ENCODE data around the gene COL6A6.

COL6A6 gene

GRCh38 chr3:130516645-130517512 lies at the start of gene COL6A6:
COL6A6 (plus strand) TSS chr3:130517177; CDS start chr3:130560365, 43,188 bp downstream.
- DNase-seq = no peak

- DNase-seq = no peak
Observed at GRCh38 chr3:130468311-130468710, 48.7 kb upstream of the COL6A6 start.

- DNase-seq = no peak
Observed at GRCh38 chr3:130470126-130470525, 46.9 kb upstream of the COL6A6 start.

- DNase-seq = no peak
Observed at GRCh38 chr3:130473416-130473815, 43.6 kb upstream of the COL6A6 start.

GRCh38 chr3:130480736-130481135 lies 36.2 kb upstream of the COL6A6 start:
- no peak for DNase-seq

GRCh38 chr3:130488288-130488687 lies 28.7 kb upstream of the COL6A6 start:
- no peak for DNase-seq

- DNase-seq = no peak
Observed at GRCh38 chr3:130488769-130489450, 28.1 kb upstream of the COL6A6 start.

GRCh38 chr3:130490241-130490640 lies 26.7 kb upstream of the COL6A6 start:
- no peak for DNase-seq

- no peak for DNase-seq
Observed at GRCh38 chr3:130491431-130491830, 25.5 kb upstream of the COL6A6 start.

GRCh38 chr3:130504701-130505100 lies 12.3 kb upstream of the COL6A6 start:
- DNase-seq = no peak

- DNase-seq = no peak
Observed at GRCh38 chr3:130506031-130506430, 10.9 kb upstream of the COL6A6 start.

GRCh38 chr3:130507746-130508145 lies 9.2 kb upstream of the COL6A6 start:
- no peak for DNase-seq

GRCh38 chr3:130509008-130509407 lies 8.0 kb upstream of the COL6A6 start:
- no peak for DNase-seq

- DNase-seq = no peak
Observed at GRCh38 chr3:130514681-130515080, 2.3 kb upstream of the COL6A6 start.

- no peak for DNase-seq
Observed at GRCh38 chr3:130515755-130516154, 1.2 kb upstream of the COL6A6 start.

- no peak for DNase-seq
Observed at GRCh38 chr3:130517602-130518001, 625 bp downstream of the COL6A6 start.

- DNase-seq = no peak
Observed at GRCh38 chr3:130519754-130520153, 2.8 kb downstream of the COL6A6 start.

- DNase-seq = no peak
Observed at GRCh38 chr3:130522399-130522798, 5.4 kb downstream of the COL6A6 start.

GRCh38 chr3:130527426-130527825 lies 10.4 kb downstream of the COL6A6 start:
- DNase-seq = no peak

GRCh38 chr3:130528120-130528519 lies 11.1 kb downstream of the COL6A6 start:
- no peak for DNase-seq

GRCh38 chr3:130529486-130530215 lies 12.7 kb downstream of the COL6A6 start:
- DNase-seq = no peak

GRCh38 chr3:130533247-130533646 lies 16.3 kb downstream of the COL6A6 start:
- no peak for DNase-seq

GRCh38 chr3:130537673-130538304 lies 20.8 kb downstream of the COL6A6 start:
- no peak for DNase-seq

Data from midbrain (tissue), 1 donor.